Mesenteric fat pad (tissue), 1 donor: Measurements from ENCODE around the gene MDFIC. TPM values are rescaled to one million over a fixed set of nuclear protein-coding genes. Genes with fewer than 3 reads are reported as not detected.
"Not testable (repeated sequence)": the region's sequence is repeated elsewhere in the genome, so short reads cannot be mapped to it uniquely, and the experiment has no call there.

Experiments used
- DNase-seq: peaks from one replicate; pipeline ENCODE4 v3.0.0-alpha.2; 2020; ENCODE audit warnings: low spot score
- long read RNA-seq: library from polyadenylated mRNA; unstranded; transcript quantifications from one replicate; pipeline ENCODE4 v2.0.0, GENCODE V29; 2020
- total RNA-seq: library from RNA; stranded (reverse); fragmentation: NEBNext Ultra II Directional; extraction: Animal tissue kit (Norgen Biotek cat#: 25700); gene quantifications from one replicate; pipeline ENCODE4 v1.2.1, GENCODE V29; 2021
- donor health status: DM: yes; HTN: yes; CAD: no.

MDFIC gene, protein sequence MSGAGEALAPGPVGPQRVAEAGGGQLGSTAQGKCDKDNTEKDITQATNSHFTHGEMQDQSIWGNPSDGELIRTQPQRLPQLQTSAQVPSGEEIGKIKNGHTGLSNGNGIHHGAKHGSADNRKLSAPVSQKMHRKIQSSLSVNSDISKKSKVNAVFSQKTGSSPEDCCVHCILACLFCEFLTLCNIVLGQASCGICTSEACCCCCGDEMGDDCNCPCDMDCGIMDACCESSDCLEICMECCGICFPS
- 125 TPM for total RNA-seq
- long read RNA-seq, partial matches to known transcripts = 0 of 8 reads
- long read RNA-seq, other reads (novel, unspliced or antisense) = 8 of 8 reads

DNA sequence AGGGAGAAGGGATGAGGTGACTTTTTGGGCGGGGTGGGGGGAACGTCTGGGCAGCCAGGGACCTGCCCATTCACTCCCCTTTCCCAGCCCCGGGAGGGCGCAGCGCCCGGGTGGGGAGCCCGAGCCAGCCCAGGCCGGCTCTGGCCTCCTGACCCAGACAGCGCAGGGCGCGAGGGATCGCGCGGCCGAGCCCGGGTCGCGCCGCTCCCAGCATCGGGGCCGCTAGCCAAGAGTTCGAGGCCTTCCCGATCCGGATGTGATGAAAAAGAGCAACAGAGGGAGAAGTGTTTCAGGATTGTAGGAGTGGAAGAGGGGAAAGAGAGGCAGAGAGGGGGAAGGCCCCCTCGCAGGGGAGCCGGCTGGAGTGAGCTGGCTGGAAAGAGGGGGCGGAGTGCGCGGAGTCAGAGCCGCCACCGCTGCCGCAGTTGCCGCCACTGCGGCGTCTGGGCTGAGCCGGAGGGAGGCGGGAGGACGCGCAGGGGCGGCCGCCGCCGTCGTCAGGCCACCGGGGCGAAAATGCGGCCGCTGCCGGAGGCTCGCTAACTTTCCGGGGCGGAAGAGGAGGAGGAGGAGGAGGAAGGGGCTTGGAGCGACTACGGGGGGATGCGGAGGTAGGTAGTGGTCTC is at the start of gene MDFIC:
Gene MDFIC (plus strand): TSS at position 69 of the 626 bp plus-strand sequence. CDS start 940 bp downstream, outside the sequence.
- DNase-seq = no peak

DNA sequence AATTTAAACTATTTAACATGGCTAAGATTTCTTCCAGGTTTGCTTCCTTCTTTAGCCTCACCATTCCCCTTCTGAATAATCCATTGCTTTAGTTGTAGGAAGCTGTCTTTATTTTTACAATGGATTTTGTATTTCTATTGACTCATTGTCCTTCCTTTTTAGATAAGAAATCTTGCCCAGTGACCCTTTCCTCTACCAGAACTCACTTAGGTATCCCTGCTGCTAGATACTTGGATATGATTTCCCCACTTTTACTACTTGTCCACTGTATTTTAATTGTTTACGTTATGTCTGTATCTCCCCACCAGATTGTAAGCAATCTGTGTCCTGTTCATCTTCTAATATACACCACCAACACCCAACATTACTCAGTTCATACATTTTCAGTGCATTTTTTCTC is 47.7 kb upstream of the MDFIC start:
- DNase-seq = no peak

DNA sequence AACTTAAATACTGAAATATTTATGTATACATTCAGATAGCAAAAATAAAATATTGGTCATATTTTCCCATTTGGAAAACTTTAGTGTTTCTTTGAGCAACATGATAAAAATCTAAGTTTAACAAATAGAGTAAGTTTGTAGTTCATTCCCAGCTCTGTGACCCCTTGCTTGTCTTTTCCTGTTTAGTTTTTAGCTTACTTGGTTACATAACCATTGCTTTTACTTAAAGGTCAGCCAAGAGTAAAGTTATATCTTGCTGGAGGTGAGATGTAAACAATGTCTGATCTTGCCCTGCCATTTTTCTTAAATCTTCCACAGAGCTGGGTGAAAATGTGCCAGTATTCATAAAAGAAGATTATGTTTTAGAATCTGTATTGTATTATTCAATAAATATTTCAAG is 46.7 kb upstream of the MDFIC start:
- no peak for DNase-seq

DNA sequence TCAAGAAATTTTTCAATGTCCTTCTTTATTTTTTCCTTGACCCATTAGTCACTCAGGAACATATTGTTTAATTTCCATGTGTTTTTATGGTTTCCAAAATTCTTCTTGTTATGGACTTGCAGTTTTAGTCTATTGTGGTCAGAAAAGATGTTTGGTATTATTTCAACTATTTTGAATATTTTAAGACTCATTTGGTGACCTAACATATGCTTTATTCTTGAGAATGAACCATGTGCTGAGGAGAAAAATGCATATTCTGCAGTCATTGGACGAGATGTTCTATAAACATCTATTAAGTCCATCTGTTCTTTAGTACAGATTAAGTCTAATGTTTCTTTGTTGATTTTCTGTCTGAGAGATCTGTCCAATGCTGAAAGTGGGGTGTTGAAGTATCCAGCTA is 42.3 kb upstream of the MDFIC start:
- no peak for DNase-seq

DNA sequence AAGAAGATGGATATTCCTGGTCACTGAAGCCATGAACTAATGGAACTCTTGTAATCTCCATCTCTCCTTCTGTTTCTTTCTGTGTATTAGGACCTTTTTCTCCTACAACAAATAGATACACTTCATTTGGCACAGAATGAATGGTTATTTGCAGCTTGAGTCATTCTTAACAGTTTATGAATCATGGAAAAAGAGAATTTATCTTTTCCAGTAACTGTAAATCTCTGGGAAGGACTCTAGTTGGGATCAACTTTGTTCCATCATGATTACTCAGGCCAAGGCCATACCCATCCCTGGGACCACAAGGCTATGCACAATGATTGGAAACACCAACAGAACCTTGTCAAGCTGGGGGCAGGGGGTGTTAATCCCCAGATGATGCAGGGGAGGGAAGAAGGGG is 36.1 kb upstream of the MDFIC start:
- no peak for DNase-seq

DNA sequence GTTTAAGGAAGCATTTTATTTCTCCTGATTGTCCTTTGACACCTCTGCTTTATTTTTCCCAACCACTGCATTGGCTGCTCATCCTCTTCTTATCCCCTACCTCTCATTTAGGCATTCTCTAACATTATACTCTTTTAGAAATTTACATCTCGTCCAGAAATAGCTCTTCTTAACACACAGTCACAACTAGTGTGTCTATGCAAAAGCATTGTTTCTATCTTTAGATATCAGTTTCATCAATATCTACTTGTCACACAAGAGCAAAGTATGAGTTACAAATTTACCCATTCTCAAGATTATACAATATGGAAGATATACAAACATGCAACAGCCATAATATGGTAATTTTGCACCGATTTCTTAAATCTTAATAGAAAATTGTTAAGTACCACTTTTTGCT is 35.7 kb upstream of the MDFIC start:
- no peak for DNase-seq

DNA sequence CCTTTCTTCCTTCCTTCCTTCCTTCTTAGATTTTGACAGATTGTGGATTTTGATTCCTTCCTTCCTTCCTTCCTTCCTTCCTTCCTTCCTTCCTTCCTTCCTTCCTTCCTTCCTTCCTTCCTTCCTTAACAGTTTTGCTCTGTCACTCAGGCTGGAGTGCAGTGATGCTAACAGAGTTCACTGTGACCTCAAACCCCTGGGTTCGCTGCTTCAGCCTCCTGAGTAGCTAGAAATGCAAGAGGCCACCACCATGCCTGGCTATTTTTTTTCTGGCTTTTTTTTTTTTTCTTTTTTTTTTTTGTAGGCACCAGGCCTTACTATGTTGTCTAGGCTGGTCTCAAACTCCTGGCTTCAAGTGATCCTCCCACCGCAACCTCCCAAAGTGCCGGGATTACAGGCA is 32.8 kb upstream of the MDFIC start:
- DNase-seq = not testable (repeated sequence)

DNA sequence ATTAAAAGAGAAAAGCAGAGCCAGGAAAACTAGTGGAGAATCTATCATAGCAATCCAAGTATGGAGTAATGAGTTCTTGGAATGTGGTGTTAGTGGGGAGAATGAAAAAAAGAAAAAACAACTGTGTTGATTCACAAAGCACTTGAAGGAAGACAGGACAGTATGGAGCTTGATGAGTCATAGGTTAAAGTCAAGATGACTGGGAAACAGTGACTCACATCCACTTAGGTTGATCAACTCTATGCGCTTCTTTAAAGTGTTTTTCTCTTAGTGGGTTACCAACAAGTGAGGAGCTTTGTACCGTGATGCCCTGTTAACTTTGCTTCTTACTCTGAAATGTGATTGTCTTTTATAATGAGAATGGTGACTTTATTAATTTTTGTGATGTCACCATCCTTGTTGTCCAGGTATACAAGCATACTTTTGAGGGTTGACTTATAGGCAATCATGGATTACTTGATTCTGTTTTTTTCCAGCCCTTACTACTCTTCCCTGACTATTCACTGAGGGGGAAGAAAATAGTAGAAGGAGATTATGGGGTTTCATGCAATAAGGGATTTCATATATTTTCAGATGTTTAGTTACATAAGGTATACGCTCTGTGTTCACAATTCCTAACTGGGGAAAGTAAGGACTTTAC is 32.1 kb upstream of the MDFIC start:
- no peak for DNase-seq

DNA sequence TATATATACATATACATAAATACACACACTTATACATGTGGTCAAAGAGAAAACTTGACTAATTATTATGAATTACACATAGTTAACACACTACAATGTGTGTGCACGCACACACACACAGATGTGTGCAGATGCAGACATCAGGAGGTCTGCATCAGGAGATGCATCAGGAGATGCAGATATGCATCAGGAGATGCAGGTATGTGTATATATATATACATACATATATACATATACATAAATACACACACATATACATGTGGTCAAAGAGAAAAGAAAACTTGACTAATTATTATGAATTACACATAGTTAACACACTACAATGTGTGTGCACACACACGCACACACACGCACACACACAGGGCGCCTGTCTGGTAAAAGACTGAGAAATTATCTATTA is 31.3 kb upstream of the MDFIC start:
- DNase-seq = no peak

DNA sequence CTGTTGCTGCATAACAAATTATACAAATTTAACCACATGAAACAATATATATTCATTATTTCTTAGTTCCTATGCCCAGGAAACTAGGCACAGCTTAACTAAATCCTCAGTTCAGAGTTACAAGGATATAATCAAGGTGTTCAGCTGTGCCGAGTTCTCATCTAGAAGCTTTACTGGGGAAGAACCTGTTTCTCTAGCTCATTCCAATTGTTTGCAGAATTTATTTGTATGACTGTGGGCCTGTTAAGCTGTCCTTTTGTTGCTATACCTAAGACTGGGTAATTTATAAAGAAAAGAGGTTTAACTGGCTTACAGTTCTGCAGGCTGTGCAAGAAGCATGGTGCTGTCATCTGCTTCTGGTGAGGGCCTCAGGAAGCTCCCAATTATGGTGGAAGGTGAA is 21.8 kb upstream of the MDFIC start:
- DNase-seq = no peak

DNA sequence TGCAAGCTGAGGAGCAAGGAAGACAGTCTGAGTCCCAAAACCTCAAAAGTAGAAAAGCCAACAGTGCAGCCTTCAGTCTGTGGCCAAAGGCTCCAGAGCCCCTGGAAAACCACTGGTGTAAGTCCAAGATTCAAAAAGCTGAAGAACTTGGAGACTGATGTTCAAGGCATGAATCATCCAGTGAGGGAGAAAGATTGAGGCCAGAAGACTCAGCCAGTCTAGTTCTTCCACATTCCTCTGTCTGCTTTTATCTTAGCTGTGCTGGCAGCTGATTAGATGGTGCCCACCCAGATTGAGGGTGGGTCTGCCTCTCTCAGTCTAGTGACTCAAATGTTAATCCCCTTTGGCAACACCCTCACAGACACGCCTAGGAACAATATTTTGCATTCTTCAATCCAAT is 20.1 kb upstream of the MDFIC start:
- no peak for DNase-seq

DNA sequence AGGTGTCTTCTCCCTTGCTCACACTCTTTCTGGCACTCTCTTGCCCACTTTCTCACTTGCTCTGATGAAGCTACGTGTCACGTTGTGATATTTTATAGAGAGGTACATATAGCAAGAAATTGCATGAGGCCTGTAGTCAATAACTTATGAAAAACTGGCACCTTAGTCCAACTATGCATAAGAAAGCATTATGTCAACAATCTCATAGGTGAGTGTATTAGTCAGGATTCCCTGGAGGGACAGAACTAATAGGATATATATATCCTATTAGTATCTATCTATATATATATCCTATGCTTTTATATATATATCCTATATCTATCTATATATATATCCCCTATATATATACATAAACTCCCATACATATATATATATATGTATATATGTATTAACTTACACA is 18.8 kb upstream of the MDFIC start:
- no peak for DNase-seq

DNA sequence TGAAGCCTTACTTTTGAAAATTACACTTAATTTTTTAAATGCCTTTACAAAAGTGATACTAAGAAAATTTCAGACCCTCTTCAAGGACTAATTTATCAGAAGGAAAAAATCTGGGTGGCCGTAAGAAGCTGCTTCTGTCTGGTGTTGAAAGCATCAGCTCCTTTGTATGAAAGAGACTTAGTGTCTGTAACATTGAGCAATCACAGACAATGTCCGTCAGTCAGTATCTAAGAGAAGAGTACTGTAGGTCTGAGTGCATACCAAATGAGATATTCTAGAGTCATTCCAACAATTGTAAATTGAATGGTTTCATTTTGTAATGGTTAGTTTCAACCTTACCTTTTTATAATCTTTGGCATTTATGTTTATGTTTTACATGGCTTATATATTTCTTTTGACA is 11.1 kb upstream of the MDFIC start:
- no peak for DNase-seq

DNA sequence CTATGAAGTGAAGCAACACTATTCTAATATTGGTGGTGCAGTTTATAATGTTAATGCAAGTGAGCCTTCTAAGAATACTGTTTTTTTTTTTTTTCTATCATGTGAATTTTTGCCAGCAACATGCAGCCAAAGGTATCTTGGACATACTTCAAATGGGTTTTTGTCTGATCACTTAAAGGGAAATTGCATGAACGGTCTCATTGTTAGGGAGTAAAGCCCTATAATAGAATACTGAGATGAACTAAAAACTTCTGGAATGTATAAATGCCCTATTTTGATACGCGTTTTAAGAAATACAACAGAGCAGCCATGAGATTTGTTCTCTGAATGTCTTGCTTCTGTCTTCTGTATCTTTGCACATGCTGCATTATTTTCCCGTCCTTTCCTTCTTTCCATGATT is 10.5 kb upstream of the MDFIC start:
- no peak for DNase-seq

DNA sequence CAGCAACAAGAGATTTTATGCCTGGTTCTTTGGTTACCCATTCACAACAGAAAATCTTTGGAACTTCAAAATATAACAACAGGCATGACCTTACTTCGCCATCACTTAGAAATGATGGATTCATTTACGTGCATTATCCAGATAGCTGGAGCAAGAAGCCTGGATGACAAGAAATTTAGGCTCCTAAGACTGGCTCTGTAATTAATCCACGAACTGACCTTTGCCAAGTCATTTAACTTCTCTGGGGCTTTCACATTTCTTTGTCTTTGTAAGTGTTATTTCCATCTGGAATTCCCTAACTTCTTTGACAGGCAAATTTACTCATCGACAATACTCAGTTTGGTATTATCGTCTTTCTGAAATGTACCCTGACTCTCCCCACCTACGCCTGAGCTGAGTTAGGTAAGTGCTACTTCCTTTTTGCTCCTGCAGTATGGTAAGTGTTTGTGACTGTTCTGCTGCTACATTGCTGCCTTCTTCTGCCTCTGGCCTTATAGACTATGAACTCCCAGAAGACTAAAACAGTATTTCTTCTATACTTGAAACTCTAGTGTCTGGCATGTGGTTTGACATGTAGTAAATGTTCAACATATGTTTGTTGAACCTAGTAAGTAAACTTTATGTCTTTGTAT is 5.5 kb upstream of the MDFIC start:
- DNase-seq = no peak

DNA sequence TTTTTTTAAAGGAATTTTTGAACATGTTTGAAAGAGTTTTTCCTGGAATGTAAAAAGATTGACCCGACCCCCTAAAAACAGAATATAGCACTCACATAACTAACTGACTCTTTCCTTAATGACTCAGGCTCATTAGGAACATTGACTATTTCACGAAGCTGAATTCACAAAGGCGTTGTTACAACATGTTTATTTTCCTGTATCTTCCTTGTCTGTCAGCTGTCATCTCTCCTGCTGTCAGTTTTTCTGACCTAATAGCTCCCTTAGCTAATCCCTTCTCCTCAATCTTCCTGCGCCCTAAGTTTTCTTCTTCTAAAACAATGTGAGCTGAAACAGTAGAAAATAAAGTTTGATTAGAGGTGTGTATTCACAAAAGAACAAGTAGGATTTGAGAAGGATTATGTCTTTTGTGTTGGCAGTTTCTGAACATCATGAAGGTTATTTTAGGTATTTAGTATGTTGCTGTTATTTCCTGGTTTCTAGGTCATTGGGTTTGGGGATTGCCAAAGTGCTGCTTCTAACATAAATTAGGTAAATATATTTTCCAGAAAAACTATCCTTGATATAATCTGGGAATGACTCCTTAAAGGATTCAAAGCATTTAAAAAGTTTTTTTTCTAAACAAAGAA is 4.6 kb upstream of the MDFIC start:
- DNase-seq = no peak

DNA sequence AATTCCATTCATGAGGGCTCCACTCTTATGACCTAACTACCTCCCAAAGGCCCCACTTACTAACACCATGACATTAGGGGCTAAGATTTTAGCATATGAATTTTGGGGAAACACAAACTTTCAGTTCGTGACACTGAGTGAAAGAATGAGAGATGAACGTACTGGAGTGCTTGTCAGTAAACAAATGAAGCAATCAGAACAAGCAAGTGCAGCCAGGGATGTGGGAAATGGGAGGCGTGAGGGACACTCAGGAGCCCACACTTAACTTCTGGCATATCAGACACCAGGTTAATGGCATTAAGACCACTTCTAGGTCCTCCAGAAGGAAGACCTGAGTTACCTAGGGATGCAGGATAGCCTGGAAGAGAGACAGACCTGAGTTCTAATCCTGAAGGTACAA is 2.3 kb upstream of the MDFIC start:
- no peak for DNase-seq

DNA sequence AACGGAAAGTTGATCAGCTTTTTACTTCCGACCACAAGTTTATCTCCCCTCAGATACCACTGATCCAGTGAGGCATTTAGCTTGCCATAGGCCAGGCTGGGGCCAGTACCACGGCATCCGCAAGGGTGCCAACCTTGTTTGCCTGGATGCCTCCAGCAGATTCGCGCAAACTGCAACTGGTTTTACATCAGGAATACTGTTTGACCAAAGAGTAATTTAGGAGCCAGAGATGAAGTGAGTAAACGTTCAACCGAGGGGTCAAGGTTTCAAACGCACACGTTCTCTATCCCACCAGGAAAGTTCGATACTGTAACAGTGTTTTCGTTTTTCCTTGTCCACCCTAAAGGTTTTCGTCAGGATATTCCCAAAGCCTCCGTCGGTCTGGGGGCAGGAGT is 266 bp upstream of the MDFIC start:
- no peak for DNase-seq

DNA sequence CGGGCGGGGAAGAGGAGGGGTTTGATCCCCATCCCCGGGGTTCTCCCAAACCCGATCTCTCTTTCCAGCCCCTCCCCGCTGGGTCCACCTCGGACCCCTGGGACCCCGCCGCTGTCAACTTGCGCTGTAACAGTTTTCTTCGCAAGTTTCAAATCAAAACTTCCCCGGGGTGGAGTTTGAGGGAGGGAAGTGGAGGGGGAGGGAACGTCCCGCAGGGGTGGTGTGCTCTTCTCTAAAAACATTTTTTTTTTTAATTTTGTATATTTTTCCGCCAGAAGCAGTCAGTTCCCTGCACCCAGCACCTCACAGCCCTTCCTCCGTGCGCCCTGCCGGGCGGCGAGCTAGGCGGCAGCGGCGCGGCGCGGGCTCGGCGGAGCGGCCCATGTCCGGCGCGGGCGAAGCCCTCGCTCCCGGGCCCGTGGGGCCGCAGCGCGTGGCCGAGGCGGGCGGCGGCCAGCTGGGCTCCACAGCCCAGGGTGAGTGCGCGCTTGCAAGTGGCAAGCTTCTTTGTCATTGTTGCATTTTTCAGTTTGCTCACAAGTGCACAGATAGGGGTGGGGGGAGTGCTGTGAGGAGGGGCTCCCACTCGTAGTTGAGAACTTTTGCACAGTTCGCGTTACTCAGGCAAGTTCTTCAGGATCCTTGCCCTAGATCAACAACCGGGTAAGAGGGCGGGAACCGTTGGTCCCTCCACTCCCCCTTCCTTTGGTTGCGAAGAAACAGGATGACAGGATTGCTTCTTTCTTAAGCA is 933 bp downstream of the MDFIC start:
- DNase-seq = no peak

DNA sequence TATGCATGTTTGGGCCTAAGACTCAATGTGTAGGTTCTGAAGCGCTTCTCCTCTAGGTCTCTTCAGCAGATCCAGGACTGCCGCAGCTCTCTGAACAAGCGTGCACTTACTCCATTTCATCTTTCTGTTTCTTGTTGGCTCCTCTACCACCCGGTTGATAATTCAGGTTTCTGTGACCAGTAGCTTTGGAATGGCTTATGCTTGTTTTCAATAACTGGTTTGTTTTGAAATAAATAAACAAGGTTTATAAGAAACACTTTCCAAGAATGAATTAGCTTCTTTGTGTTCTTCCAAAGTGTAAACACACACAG is 1.5 kb downstream of the MDFIC start:
- no peak for DNase-seq

DNA sequence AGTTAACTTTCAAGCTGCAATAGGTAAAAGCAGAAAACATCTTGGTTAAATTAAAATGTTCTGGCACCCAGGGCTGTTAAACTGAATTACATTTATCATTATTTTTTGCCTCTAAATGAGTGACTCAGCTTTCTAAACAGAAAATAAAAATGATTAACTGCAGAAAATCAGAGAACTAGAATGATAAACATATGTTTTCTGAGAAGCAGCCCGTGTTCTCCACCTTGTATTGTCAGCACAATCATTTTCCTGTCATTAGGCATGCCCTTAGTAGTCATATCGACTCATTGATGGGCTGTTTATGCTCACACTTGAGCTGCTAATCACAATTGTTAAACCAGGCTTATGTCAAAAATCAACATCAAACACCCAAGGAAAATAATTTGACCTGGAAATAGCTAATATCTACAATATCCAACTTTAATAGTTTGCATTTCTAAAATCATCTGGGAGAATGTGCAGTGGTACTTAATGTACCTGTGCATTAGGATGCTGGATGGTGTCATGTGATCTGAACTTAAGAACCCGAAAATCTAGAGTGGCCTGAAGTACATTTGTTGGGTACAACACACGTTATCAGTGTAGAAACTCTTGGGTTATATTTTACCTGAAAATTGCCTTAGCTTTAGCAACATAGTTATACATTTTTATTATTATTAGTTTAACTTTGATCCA is 2.3 kb downstream of the MDFIC start:
- DNase-seq = no peak
